ENCODE measurements around the gene CD248.

The CD248 gene

DNA sequence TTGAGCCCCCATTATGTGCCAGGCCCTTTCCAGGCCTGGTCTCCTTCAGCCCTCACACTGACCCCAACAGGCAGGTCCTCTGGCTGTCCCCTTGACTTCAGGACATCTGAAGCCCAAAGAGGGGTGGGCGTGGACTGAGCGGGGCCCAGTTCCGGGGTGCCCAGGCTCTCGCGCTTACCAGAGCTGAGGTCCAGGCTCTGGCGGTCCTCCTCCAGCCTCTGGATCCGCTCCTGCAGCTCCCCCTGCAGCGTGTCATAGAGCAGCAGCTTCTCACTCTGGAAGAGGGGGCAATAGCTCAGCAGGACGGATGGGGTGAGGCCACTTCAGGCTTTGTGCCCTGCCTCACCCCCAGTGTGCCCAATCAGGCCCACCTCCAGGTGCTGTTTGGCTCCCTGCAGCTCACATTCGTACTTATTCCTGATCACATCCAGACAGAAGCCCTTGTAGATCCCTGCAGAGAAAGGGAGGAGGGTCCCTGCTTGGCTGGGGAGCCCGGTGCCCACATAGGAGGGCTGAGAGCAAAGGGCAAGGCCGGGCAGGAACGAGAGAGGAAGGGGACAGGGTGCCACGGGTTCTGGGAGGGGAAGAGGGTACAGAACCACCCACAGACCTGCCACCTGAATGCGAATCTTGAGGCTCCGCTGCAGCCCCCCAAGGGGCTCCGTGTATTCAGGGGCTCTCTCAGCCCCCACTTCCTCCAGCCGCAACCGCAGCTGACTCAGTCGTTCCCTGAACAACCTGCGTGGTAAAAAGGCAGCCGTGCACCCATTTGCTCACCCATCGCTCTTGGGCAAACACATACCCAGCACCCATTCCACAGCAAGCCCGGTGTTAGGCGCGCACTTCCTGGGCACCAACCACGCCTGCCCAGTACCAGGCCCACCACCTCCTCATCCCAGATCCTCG, 24.0 kb upstream of the CD248 start:
- no peak for DNase-seq

DNA sequence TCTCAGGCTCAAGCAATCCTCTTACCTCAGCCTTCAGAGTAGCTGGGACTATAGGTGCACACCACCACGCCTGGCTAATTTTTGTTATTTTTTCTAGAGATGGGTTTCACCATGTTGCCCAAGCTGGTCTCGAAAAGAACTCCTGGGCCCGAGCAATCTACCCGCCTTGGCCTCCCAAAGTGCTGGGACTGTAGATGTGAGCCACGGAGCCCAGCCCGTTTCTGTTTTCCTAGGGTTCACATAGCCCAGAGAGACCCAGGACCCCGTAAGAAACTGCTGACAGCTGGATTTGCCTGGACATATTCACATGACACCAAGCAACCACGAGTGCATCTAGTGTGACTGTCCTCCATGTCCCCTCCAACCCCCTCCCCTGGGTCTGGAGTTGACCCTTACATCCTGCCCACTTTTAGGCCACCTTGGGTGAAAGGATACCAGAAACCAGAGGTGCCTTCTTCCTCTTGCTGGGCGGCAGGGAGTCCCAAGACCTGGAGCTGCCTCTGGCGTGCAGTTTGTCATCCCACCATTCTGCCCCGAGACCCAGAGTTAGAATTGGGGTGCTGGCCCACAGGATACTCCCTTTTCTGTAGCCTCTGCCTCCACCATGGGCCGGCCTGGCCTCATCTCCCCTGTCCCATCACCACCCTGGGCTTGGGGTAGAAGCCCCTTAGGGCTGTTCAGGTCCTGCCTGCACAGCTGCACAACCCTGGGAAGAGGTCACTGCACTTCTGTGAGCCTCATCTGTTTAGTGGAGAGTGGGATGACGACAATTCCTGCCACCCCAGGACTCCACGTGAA, 23.0 kb upstream of the CD248 start:
- no peak for DNase-seq

DNA sequence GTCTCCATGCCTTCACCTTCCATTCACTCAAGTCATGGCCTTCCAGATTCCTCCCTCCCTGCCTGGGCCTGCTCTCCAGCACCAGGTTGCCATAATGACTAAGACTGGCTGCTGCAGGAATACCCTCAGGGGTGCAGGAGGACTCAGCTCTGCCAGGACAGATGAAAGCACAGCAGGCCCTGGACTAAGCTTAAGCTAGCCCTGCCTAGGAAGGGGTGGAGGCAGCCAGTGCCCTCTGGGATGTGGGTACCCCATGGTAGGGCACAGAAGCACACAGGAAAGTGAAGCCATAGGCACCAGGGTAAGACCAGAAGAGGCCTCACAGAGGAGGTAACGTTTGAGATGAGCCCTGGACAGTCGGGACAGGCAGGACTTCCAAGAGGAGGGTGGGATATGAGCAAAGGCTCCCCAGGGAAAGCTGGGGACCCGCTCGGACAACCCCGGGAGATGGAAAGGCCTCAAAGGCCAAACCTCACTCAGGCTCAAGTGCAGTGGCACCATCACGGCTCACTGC, 22.4 kb upstream of the CD248 start:
- DNase-seq = no peak

DNA sequence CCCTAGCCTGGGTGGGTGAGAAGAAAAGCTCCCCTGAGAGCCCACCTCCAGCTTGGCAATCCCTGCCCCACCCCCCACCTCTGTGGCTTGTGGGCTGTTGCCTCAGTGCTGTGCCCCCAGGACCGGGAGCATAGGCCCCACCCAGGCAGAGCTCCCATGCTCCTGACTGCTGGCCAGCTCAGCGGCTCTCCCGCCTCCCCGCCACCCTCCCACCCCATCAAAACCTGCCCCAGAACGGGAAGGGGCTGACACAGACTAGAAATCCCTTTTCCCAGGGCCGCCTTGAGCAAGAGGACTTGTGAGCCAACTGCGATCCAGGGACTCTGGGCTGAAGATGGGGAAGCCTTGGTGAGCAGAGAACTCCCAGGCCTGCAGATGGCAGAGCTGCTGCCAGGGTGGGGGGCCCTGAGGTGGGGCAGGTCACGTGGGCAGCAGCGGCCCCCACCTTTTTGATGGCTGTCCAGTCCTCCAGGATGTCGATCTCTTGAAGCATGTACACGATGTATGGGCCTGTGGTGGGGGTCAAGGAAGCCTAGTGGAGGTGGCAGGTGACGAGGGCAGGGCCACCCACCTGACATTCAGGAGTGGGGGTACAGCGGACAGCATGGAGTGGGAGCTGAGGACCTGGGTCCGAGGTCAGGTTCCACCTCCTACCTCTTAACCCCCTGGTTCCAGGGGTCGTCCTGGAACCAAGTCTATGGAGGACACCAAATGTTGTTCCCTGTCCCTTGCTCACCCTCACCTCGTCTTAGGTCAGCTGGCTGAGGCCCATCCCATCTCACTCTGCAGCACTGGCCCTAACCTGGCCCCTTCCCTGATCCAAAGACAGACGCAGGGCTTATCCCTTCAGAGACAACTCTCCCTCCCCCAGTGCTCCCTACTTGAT, 21.7 kb upstream of the CD248 start:
- no peak for DNase-seq

DNA sequence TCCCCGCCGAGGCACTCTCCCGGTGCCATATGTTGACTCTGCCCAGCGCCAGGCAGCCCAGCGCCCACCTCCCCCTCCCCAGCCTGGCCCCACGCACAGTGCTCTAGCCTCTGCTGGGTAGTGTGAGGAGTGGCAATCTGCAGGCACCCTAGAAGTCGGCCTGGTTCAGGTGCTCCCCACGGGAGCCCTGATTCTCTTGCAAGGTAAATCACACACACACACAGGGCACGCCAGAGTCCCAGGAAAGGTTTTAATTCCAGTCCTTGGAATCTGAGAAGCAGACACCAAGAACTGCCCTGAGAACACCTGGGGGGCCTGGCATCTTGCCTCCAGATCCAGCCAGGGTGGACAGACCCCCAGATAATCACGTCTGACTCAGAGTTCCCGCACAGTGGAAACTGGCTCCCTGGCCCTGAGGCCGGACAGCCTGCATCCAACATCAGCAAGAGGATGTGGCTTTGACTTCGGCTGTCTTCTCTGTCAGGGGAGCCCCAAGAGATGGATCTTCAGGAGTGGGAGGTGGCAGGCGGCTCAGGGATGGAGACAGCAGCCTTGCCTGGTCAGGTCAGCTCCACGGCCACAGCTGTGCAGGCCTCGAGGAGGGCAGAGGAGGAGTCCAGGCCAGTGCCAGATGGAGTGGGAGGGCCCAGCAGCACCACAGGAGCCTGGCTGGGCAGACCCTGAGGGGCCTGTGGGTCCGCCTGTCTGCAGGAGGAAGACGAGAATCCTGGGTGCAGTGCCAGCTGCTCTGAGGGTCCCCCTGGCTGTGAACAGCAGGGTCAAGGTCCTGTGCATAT, 20.5 kb upstream of the CD248 start:
- no peak for DNase-seq

DNA sequence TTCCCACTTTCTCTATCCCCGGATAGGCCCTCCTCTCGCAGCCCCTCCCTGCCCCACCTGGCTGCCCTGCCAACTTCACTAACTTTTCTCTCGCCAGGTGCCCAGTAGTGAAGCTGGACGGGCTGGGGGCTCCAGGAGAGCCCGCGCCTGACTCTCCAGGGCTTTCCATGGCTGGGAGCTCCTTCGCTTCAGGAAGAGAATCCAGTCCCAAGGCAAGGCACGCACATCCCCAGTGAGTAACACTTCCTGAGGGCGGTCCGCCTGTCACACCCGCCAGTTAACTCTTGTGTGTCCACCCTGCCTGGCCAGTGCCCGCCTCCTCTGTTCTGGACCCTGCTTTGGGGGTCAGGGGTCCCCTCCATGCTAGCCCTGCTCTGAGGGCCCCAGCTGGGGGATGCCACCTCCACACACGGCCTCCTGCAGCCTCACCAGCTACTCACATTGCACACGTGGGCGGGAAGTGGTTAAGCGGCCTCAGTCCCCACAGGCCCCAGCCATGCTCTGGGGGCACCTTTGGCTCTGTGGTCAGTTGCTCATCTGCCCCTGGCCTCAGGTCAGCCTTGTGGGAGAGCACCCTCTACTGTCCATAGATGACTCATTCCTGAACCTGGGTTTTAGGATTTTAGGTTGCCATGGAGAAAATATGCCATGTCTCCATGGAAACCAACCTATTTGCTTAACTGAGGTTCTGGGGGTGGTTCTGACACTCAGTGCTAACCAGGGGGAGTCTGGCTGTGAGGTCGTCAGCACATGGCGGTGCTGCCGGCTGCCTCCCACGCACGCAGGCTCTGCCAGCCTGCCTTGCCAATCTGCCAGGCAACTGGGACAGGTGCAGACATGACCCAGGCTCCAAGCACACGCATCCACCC, 19.6 kb upstream of the CD248 start, which contains the start of gene RIN1:
Gene RIN1, minus strand, starts transcription at position 201 of the 869 bp plus-strand sequence. Its CDS starts 32 bp downstream, at position 169.
- DNase-seq = peak; percentile 32

DNA sequence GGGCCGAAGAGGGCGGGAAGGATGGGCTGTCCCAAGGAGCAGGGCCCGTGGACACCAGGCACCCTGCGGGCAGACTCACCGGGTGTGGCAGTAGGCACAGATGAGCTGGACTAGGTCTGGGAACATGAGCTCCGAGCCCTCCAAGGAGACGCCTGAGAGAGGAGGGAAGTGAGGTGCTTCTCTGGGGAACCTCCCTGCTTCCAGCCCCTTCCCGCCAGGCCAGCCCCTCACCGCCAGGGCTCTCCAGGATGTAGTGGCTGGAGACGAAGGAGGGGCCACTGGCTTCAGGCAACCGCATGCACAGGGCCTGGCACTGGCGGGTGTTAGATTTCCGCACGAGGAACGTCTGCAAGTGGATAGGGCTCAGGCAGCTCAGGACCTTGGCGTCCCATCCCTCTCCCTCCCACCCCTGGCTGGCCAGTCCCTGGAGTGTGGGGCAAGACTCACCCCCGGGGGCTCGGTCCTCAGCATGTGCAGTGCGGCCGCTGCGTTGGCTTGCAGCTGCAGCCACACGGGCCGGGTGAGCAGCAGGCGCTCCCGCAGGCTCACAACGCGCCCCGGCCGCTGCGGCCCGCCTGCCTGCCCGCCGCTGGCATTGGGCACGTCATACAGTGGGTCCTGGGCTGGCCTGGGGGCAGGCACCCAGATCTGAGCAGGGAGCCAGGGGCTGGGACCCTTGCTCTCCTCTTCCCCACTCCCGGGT, 18.8 kb upstream of the CD248 start:
- no peak for DNase-seq

DNA sequence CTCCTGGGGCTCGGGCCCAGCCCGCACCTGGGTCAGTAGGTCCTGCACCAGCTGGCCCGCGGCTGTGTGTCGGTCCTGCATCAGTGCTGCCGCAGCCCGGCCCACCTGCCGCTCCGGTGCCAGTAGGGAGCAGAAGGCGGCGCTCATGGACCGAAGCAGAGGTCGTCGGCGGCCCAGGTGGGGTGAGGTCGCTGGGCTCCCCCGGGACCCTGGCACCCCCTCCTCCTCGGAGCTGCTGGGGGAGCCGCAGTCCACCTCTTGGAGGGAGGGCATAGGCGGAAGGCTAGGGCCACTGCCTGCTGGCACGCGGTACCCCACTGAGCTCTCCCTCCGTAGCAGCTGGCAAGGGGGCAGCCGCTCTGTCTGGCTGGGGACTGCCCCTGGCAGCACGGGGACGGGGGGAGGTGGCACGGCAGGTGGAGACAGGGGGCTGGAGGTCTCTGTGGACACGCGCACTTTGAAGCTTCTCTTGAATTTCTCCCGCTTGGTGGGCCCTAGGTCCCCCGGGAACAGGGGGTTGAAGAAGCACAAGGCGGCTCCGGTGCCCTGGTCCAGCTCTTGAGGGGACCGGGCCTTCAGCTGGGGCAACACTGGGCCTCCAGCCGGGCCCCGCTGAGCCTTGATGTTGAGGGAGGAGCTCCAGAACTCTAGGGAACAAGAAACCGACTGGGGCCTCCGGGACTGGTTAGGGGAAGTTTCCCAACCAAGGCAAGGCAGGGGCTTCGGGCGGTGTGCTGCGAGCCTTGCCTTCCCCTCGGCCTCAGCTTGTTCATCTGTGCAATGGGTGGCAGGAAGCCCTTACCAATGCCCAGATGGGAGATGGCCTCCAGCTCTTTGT, 18.0 kb upstream of the CD248 start:
- DNase-seq = no peak

DNA sequence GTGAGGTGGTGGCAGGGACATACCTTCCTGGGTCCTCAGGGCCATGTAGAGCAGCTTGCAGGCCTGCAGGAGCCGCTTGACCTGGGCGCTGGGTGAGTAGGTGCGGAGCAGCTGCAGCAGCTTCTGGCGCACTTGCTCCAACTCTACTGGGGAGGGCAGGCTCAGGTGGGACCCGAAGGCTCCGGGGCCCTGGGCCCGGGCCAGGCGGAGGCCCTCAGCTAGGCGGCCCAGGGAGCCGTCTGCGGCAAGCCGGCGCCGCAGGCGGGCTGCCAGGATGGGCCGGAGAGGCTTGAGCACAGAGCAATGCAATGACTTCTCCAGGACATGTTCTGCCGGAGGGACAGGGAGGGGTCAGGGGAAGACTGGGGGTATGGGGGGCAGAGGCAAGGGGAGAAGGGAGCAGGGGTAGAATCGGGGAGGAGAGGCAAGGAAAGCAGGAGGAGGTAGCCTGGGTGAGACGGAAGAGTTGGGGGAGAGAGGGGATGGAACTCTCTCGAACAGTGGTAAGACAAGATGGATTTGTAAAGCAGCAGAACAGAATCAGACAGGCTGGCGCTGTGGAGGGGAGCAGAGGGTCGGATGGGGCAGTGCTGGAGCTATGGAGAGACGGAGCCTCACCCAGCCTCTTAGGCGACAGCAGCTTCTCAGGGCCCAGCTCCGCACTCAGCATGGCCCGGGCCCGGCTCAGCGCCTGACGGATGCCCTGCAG, 17.2 kb upstream of the CD248 start:
- DNase-seq = no peak

DNA sequence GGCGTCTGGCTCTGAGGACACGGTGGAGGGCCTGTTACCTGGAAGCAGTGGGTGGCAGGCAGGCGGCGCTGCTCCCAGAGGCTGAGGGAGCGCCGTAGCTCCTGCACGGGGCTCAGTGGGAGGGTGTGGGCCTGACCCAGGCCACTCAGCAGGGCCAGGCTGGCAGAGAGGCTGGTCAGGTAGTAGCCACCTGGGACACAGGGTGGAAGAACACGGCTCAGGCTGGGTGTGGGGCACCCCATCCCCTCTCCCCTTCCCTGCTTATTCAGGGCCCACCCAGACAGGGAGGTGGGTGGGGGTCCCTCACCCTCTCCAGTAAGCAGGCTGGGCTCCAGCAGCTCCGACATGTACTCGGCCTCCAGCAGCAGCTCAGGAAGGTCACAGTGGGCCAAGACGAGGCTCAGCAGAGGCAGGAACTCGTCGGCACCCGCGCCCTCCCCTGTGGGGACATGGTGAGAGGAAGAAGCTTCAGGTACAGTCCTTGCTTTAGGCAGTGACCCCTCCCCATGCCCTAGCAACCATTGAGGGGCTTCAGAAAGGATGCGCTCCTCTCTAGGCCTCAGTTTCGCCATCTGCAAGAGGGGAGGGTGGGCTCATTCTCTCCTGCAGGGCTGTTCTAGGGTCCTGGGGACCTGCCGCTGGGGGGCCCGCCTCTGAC, 16.5 kb upstream of the CD248 start:
- no peak for DNase-seq

DNA sequence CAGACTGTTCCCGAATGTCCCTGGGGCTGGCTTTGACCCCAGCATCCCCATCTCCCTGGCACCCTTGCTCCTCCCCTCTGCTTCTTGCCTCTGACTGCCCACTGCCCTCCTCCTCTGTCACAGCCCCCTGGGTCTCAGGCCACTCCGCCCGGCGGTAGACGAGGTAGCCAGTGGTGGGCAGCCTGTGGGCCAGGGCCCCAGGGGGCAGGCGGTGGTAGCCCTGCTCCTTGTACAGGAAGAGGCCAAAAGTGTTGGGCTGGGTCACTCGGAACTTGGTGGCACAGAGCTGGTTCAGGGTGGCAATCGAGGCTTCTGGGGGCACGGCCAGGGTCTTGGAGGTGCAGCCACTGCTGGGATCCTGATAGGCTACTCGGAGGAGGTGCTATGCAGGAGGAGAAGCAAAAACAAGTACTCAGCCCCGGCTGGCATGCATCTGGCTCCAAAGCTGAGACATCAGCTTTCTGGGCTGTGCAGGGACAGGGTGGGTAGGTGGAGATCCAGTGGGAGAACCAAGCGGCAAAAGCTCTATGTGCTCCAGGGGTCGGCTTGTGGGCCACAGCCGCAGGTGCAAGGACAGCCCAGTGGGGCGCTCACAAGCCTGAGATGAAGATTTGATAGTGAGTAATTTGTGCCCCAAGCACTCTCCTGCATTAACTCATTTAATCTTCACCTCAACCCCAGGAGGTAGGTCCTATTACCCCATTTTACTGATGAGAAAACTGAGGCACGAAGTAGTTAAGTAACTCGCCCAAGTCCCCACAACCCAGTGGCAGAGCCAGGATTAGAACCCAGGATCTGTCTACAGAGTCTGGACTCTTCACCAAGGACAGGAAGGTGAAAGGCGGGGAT, 15.8 kb upstream of the CD248 start:
- no peak for DNase-seq

DNA sequence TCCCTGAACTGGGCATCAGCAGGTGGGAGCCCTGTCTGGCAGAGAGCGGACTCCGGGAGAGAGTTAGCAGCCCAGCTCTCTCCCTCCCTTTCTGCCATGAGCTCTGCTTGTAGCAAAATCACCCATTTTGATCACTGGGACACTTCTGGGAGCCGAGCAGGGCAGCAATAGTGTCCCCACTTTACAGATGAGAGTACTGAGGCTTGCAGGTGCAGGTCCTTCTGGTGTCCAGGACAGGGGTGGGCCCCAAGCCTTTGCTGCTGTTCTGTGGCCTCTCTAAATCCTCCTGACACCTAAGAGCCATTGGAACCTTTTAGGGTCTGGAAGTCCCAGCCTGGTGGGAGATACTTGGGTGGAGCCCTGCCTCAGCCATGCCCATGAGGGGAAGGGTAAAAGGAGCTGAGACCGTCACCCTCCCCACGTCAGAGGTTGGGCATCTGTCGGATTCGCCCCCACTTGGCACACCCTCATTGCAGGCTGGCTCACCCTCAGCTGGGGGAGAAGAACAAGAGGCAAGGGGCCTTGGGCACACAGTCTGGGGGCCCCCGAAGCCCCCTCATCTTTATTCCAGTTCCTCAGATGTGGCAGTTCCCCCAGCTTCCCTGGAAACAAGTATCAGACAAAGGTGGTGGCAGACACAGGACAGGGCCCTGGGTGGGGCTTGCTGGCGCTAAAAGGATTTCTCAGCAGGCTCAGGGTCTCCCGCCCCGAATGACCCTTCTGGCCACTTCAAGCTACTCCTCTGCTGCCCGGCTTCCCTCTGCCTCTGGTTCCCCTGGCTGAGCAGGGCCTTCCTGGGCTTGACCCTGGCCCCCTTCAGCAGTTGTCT, 14.9 kb upstream of the CD248 start:
- DNase-seq = no peak

DNA sequence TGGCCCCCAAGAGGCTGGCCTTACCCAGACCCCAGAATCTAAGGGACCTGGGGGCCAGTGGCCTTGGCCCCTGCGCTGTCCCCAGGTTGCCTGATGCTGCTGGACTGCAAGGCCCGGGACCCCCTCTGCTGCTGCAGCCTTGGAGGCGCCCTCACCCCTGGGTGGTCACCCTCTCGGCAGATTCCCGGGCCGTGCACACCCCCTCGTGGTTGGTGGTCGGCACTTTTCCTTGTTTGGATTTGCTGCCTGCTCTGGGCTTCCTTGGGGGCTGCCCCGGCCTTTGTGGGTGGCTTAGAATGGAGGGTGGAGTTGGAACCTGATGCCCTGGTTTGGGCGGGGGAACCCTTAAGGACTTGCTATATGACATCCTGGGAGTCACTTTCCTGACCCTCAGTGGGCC, 14.1 kb upstream of the CD248 start:
- no peak for DNase-seq

DNA sequence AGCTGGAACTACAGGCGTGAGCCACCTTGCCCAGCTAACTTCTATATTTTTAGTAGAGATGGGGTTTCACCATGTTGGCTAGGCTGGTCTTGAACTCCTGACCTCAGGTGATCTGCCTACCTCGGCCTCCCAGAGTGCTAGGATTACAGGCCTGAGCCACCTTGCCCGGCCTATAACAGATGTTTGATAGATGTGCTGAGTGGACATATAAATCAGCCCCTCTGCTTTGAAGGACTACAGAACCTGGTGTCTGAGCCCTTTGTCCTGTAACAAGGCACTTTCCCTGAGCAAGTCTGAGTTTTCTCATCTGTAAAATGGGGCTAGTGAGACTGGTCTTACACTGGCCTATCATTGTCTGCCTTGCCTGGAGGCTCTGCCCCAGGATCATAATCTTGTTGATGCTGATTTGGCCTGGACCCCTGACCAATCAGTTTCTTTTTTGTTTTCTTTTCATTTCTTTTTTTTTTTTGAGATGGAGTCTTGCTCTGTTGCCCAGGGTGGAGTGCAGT, 12.4 kb upstream of the CD248 start:
- DNase-seq = no peak

DNA sequence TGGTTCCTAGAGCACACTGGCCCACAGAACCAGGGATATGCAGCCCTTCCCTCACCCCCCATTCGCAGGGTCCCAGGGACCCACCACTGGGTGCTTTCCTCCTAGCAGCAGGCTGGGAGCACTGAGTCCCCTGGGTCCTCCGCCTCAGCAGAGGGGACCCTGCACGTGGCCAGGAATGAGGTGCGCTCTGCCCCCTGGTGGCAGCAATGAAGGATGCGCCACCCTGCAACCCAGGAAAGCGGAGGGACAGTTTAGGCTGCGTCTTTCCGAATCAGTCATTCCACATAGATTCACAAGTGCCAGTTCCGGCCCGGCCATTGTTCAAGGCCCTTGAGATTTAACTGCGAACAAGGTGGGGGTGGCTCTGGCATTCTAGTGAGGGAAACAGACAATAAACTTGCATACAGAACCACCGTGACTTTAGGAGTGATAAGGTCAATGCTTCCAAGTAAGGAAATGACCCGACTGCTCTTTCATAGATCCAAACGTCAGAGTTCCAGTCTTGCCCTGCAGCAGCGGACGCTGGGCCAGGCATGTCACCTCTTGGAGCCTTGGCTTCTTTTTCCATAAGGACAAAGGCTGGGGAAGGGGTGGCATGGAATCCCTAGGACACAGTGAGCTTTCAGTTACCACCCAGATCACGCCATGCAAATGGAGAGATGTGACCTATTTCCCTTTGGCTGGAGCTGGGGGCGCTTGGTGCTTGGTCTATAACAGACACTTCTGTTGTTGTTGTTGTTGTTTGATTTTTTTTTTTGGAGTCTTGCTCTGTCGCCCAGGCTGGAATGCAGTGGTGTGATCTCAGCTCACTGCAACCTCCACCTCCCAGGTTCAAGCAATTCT, 11.7 kb upstream of the CD248 start:
- DNase-seq = peak; percentile 79
